Mammary epithelial cell (primary cell): ENCODE data around the gene ZC3H7B.

Source experiments
- CTCF ChIP-seq, 2 donors: IDR thresholded peaks in 1 of 2; conservative IDR thresholded peaks in 1 of 2; 2 replicates each; pipeline ENCODE4 v1.5.1; 2011 to 2012; ENCODE audit warnings: inconsistent platforms in 2 of 2, low read length in 2 of 2, mild to moderate bottlenecking in 2 of 2, control low read depth in 1 of 2, low read depth in 1 of 2; ENCODE audit not compliant: insufficient read depth in 1 of 2; ENCODE audit errors: extremely low read depth in 1 of 2
- EZH2 ChIP-seq: IDR thresholded peaks from 2 replicates; pipeline ENCODE4 v1.6.1; 2012; ENCODE audit warnings: low read length, inconsistent platforms, borderline replicate concordance

- TF ChIP-seq CTCF (conservative IDR thresholded peaks at IDR 0.05 in 1 of 2, IDR thresholded peaks at IDR 0.05 in 1 of 2; ENCODE audit: extremely low read depth in 1 of 2, insufficient read depth in 1 of 2, low read depth in 1 of 2, low read length in 2 of 2), result no peak
- no peak for TF ChIP-seq EZH2
Measured at GRCh38 chr22:41387341-41387740, 86.0 kb downstream of the ZC3H7B start.
